Fibroblast of lung (primary cell): Measurements from ENCODE around the gene PI4K2B. TPM values are rescaled to one million over a fixed set of nuclear protein-coding genes. Genes with fewer than 3 reads are reported as not detected.
"Not testable (repeated sequence)": the region's sequence is repeated elsewhere in the genome, so short reads cannot be mapped to it uniquely, and the experiment has no call there.

Experiments
- DNase-seq, 2 donors: peaks; one replicate each; pipeline versions ENCODE4 v3.0.0 to v3.0.0-alpha.2; 2010; ENCODE audit warnings: low read depth in 2 of 2
- H2AFZ ChIP-seq: 2 replicates; pipeline ENCODE4 v1.5.1; 2012; ENCODE audit warnings: low read length, control low read depth, inconsistent platforms
- H3K27ac ChIP-seq: 2 replicates; pipeline ENCODE4 v1.5.1; 2011; ENCODE audit warnings: low read length, control low read depth; ENCODE audit not compliant: insufficient read depth
- H3K27me3 ChIP-seq: 2 replicates; pipeline ENCODE4 v1.5.1; 2011; ENCODE audit warnings: mild to moderate bottlenecking, low read length; ENCODE audit not compliant: control insufficient read depth, insufficient read depth
- H3K36me3 ChIP-seq: 2 replicates; pipeline ENCODE4 v1.5.1; 2011; ENCODE audit warnings: low read length; ENCODE audit not compliant: control insufficient read depth, insufficient read depth
- H3K4me1 ChIP-seq: 2 replicates; pipeline ENCODE4 v1.5.1; 2011; ENCODE audit warnings: low read length; ENCODE audit not compliant: control insufficient read depth, insufficient read depth; ENCODE audit errors: extremely low read depth
- H3K4me2 ChIP-seq: 2 replicates; pipeline ENCODE4 v1.5.1; 2011; ENCODE audit warnings: low read length, control low read depth; ENCODE audit not compliant: insufficient read depth; ENCODE audit errors: extremely low read depth
- H3K4me3 ChIP-seq, 4 experiments: fragments of 200-600 bp in 1 of 4; sonication (generic) in 1 of 4; replicated peaks in 1 of 4; 2 replicates each; pipeline ENCODE4 v1.5.1; 2011 to 2016; ENCODE audit warnings: low read length in 4 of 4, low read depth in 3 of 4, mild to moderate bottlenecking in 3 of 4, control low read depth in 2 of 4, inconsistent platforms in 1 of 4, mixed read lengths in 1 of 4; ENCODE audit not compliant: insufficient read depth in 1 of 4; ENCODE audit errors: control extremely low read depth in 1 of 4
- H3K79me2 ChIP-seq: 2 replicates; pipeline ENCODE4 v1.5.1; 2012; ENCODE audit warnings: mild to moderate bottlenecking, low read length, inconsistent platforms; ENCODE audit not compliant: control insufficient read depth, insufficient read depth
- H3K9ac ChIP-seq: 2 replicates; pipeline ENCODE4 v1.5.1; 2011; ENCODE audit warnings: mild to moderate bottlenecking, low read length, control low read depth; ENCODE audit not compliant: insufficient read depth
- H3K9me3 ChIP-seq: 2 replicates; pipeline ENCODE4 v1.5.1; 2012; ENCODE audit warnings: low read depth, low read length; ENCODE audit not compliant: control insufficient read depth, insufficient read depth
- H4K20me1 ChIP-seq: 2 replicates; pipeline ENCODE4 v1.5.1; 2011; ENCODE audit warnings: low read length; ENCODE audit not compliant: control insufficient read depth, insufficient read depth; ENCODE audit errors: extremely low read depth
- CTCF ChIP-seq, 2 donors: IDR thresholded peaks in 1 of 2; conservative IDR thresholded peaks in 1 of 2; 1 replicate in 1 of 2; 2 replicates in 1 of 2; pipeline ENCODE4 v1.5.1; 2011 to 2012; ENCODE audit warnings: low read length in 2 of 2, control low read depth in 1 of 2, inconsistent platforms in 1 of 2, low read depth in 1 of 2, mild to moderate bottlenecking in 1 of 2
- EZH2 ChIP-seq: IDR thresholded peaks from 2 replicates; pipeline ENCODE4 v1.5.1; 2012; ENCODE audit warnings: low read length, control low read depth, mild to moderate bottlenecking; ENCODE audit errors: missing control alignments
- polyA plus RNA-seq, 2 donors: library from polyadenylated mRNA; depleted of rRNA in 1 of 2; stranded (reverse) in 1 of 2; unstranded in 1 of 2; fragments of >200 nt; gene quantifications; 2 replicates each; pipeline ENCODE4 v1.2.1, GENCODE V29; 2011 to 2012; ENCODE audit warnings: missing spikeins in 1 of 2
- total RNA-seq: library from RNA; depleted of rRNA; stranded (reverse); fragments of >200 nt; gene quantifications from 2 replicates; pipeline ENCODE4 v1.2.1, GENCODE V29; 2014

Gene PI4K2B
- total and polyA plus RNA-seq, 2 donors (not counting 1 experiment from before 2014, with no cell fraction given), result 21.0 to 23.9 TPM

GRCh38 chr4:25245181-25245580, 11.3 kb downstream of the PI4K2B start:
- H3K27ac ChIP-seq, result no peak overlapping the region
- peaks cover 12% of the 10 kb centered on the region for H3K79me2 ChIP-seq
- H3K9ac ChIP-seq, result no peak overlapping the region
- no peaks in the 10 kb centered on the region for H3K27me3 ChIP-seq
- no peak for DNase-seq
- no peak for TF ChIP-seq EZH2
- TF ChIP-seq CTCF (conservative IDR thresholded peaks at IDR 0.05 in 1 of 2, IDR thresholded peaks at IDR 0.05 in 1 of 2; ENCODE audit: low read depth in 1 of 2, low read length in 2 of 2), result no peak
- no peaks in the 10 kb centered on the region for H4K20me1 ChIP-seq
- H3K4me2 ChIP-seq, result no peak overlapping the region
- no peak overlapping the region for H2AFZ ChIP-seq
- no peaks in the 10 kb centered on the region for H3K36me3 ChIP-seq
- no peaks in the 10 kb centered on the region for H3K9me3 ChIP-seq
- H3K4me3 ChIP-seq, result no peak overlapping the region
- H3K4me1 ChIP-seq, result no peaks in the 10 kb centered on the region

- no peak overlapping the region for H3K27ac ChIP-seq
- H3K4me1 ChIP-seq, result no peaks in the 10 kb centered on the region
- H3K4me3 ChIP-seq, result no peak overlapping the region
- no peak for TF ChIP-seq EZH2
- no peak for TF ChIP-seq CTCF (conservative IDR thresholded peaks at IDR 0.05 in 1 of 2, IDR thresholded peaks at IDR 0.05 in 1 of 2; ENCODE audit: low read depth in 1 of 2, low read length in 2 of 2)
- H3K36me3 ChIP-seq, result no peaks in the 10 kb centered on the region
- no peak overlapping the region for H3K4me2 ChIP-seq
- H3K27me3 ChIP-seq, result no peaks in the 10 kb centered on the region
- H3K9me3 ChIP-seq, result no peaks in the 10 kb centered on the region
- DNase-seq, result no peak
- no peak overlapping the region for H3K9ac ChIP-seq
- H4K20me1 ChIP-seq, result no peaks in the 10 kb centered on the region
- no peak overlapping the region for H2AFZ ChIP-seq
- peaks cover 15% of the 10 kb centered on the region for H3K79me2 ChIP-seq
Measured at GRCh38 chr4:25246680-25247611, 13.1 kb downstream of the PI4K2B start.

- H3K79me2 ChIP-seq, result peaks cover 13% of the 10 kb centered on the region
- H3K4me2 ChIP-seq, H4K20me1 ChIP-seq, H3K36me3 ChIP-seq, DNase-seq, H3K27me3 ChIP-seq, H3K4me3 ChIP-seq, H3K27ac ChIP-seq, H2AFZ ChIP-seq, H3K4me1 ChIP-seq, H3K9ac ChIP-seq, H3K9me3 ChIP-seq: not testable (repeated sequence)
Measured at GRCh38 chr4:25248875-25249274, 15.0 kb downstream of the PI4K2B start.

- peaks cover 13% of the 10 kb centered on the region for H3K79me2 ChIP-seq
- not testable (repeated sequence) for DNase-seq
Measured at GRCh38 chr4:25249494-25249893, 15.7 kb downstream of the PI4K2B start.

More at GRCh38 chr4:25249494-25249893, 15.7 kb downstream of the PI4K2B start:
- not testable (repeated sequence) for H3K4me1 ChIP-seq, H4K20me1 ChIP-seq, H3K4me3 ChIP-seq, H3K27ac ChIP-seq, H3K4me2 ChIP-seq, H3K9ac ChIP-seq, H3K36me3 ChIP-seq, H3K9me3 ChIP-seq, H2AFZ ChIP-seq, H3K27me3 ChIP-seq
